ENCODE results near the gene ERP44. TPM values are rescaled to one million over a fixed set of nuclear protein-coding genes. Genes with fewer than 3 reads are reported as not detected.

ERP44 gene
- polyA plus RNA-seq, 10 donors: 20.0 to 26.8 (median 21.5) TPM

- DNase-seq: peak in 1 of 3 donors; percentile 15
Observed at GRCh38 chr9:99948896-99949295, 149.9 kb downstream of the ERP44 start.

DNA sequence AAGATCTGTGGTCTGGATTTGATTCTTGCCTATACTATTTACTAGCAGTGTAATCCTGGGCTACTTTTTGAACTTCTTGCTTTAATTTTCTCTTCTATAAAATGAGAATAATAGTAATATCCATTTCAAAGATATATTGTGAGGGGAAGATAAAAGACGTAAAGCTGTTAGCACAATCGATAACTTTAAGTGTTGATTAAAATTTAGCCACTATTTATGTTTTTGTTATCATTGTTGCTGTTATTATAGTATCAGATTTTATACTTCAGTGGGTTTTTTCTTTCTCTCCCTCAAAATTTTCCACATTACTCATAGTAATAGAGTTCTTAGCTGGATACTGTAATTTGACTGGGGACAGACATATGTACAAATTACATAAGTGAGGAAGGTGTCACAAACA lies 150.3 kb downstream of the ERP44 start:
- no peak for DNase-seq

DNA sequence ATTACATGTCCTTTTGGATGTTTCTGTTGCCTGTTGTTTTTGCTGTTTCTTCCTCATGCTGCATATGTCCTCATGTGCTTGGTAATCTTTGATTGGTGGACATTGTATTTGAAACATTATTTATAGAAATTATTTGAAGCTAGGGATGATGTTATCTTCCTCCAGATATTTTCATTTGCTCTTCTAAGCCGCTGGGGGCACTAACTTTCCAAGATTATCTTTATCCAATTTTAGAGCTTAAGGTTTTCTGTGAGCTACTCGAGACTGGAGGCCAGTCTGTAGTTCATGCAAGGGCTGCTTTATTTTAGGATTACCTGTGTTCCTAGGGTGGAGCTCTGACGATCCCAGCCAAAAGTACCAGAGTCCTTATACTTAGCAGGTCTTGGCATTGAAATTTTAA lies 151.4 kb downstream of the ERP44 start:
- no peak for DNase-seq

- no peak for DNase-seq
Observed at GRCh38 chr9:99936947-99937587, 161.7 kb downstream of the ERP44 start.

- DNase-seq: no peak
Observed at GRCh38 chr9:99931155-99931840, 167.5 kb downstream of the ERP44 start.

GRCh38 chr9:99929652-99930051 lies 169.1 kb downstream of the ERP44 start:
- no peak for DNase-seq

Other genes with a start within 250 kb of the ERP44 start
- gene STX17, start 192.3 kb downstream of the ERP44 start, polyA plus RNA-seq (ENCODE audit: insufficient read length in 10 of 10): 10 to 100 TPM; 11.4 to 17.7 (median 13.9) TPM
- 10 to 100 TPM in 6 of 10 donors, 1 to 10 TPM in 4; 8.3 to 14.2 (median 11.8) TPM for gene INVS, start 243 bp upstream of the ERP44 start, polyA plus RNA-seq (ENCODE audit: insufficient read length in 10 of 10)

Measured in muscle of back (tissue), 11 donors.